ENCODE data around the gene LHCGR.

DNA sequence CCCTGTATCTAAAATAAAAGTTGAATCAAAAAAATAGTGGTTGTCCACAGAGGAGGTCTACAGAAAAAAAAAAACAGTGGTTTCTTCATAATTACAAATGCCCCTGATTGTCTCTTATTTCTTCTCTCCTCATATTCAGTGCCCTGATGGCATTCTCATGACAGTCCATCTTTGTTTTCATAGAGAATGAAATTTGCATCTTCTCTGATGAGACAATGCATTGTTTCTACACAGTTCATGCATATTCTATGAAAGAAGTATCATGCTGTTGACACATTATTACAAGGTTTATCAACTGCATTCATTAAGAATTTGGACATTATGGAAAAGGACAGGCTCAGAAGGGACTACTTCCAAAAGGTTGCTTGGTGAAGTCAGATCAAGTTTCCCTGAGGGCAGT is 59.5 kb downstream of the LHCGR start:
- TF ChIP-seq, protein P1, sequence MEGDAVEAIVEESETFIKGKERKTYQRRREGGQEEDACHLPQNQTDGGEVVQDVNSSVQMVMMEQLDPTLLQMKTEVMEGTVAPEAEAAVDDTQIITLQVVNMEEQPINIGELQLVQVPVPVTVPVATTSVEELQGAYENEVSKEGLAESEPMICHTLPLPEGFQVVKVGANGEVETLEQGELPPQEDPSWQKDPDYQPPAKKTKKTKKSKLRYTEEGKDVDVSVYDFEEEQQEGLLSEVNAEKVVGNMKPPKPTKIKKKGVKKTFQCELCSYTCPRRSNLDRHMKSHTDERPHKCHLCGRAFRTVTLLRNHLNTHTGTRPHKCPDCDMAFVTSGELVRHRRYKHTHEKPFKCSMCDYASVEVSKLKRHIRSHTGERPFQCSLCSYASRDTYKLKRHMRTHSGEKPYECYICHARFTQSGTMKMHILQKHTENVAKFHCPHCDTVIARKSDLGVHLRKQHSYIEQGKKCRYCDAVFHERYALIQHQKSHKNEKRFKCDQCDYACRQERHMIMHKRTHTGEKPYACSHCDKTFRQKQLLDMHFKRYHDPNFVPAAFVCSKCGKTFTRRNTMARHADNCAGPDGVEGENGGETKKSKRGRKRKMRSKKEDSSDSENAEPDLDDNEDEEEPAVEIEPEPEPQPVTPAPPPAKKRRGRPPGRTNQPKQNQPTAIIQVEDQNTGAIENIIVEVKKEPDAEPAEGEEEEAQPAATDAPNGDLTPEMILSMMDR (IDR thresholded peaks at IDR 0.05) = no peak
- no peak for TF ChIP-seq POLR2AphosphoS5 (IDR thresholded peaks at IDR 0.05)

All from gastroesophageal sphincter (tissue), 3 donors.